HG02571 (cell line): ENCODE results near the gene TMEM273.

Source experiments
- ATAC-seq: cut with Tn5 transposase; IDR thresholded peaks from one replicate; pipeline ENCODE4 v1.9.1; 2021; ENCODE audit warnings: mild to moderate bottlenecking, moderate library complexity; ENCODE audit not compliant: unreplicated experiment

The TMEM273 gene

DNA sequence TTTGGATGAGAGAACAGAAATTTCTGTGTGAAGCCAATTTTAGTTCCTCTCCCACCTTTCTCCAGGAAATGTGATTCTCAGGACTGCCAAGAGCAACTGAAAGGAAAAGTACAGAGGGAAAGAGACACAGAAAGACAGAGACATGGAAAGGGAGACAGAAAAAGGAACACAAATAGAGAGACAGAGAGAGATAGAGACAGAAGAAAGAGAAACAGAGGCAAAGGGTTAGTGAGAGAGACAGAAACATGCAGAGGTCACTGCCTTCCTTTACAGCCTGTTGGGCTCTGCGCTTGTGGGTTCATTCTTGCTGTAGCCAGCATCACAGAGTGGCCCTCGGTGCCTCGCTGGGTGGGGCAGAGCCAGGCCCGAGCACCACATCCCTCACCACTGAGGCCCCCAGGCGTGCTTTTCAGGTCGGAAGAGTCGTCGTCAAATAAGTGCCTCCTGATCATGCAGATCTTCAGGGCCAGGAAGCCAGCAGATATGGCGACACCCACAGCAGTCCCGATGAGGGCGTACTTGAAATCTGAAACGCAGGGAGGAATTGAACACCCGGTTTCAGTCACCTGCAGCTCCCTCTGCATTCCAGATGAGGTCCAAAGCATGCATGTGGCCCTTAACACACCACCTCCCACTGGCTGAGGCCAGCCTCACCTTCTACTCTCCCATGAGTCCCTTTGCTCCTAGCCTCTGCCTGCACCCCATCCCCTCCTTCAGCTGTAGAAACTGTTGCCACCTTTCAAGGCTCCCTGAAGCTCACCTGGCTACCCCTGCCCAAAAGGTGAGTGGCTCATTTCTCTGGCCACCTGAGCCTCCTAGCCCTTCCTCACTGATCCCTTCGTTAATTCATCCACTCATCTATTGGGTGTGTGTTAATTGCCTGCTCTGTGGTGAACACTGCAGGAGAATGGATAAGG, 21.4 kb downstream of the TMEM273 start:
- no peak for ATAC-seq

DNA sequence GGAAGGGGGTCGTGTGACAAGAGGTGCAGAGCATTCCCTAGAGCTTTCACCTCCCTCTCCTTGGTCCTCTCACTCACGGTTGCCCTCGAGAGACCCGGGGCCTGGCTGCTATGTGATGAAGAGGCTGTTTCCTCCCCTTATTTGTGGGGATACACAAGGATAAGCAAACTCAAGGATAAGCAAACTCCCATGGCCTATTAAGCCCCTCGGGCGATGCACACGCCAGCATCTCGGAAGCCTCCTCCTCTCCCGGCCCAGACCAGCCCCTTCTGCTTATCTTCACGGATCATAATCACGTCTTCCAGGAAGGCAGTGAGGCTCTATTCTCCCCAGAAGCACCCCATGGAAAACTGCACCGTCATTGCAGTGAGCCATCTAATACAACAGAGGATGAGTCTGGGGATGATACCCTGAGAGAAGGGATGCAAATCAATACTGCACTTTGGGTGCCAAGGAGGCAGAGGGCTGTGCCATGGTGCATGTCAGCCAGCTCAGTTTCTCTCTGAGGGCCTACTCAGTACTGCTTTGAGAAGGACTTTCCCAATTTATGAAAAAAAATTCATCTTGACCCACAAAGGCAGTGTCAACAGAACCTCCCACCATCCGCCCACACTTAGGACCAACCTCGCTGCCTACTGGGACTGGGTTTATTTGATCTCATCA, 22.2 kb downstream of the TMEM273 start:
- ATAC-seq: no peak

DNA sequence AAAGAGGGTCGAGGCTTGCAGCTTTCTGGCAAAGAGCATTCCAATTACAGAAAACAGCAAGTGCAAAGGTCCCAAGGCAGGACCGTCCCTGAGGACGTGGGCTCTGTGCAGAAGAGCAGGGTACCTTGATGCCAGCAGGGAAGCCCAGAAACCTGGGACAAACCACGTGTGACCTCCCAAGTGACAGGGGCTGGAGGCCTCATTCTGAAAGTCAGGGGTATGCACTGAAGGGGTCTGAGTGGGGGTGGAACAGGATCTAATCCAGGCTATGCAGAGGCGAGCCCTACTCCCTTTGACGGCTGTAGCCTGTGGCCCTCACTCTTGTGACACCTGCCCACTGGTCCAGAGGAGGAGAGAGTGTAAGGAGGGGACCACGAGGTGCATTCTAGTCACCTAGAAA, 22.9 kb downstream of the TMEM273 start:
- no peak for ATAC-seq

DNA sequence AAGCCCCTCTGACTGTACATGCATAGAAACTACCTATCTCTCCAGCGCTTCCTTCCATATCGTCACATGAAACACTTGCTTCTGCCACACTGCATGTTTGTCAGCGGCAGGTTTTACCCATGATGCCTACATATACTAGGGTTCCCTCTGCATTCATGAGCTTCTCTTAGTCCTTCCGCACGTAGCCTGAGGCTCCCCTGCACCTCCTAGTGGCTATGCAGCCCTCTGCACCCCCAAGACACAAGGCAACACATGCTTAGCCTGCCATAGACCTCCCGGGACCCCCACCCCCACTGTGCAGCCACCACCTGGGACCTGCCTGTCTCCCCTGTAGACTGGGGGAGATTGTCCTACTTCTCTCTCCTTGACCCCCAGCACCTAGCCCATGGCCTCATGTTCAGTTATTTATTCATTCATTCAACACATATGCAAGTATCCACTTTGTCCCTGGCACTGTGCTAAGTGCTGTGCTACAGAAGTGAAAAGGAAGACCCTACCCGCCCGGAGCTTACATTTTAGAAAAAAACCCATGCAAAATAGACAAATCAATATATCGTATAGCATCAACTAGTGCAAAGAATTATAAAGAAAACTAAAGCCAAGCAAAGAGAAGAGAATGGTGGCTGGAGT, 23.5 kb downstream of the TMEM273 start:
- ATAC-seq: peak; percentile 60

DNA sequence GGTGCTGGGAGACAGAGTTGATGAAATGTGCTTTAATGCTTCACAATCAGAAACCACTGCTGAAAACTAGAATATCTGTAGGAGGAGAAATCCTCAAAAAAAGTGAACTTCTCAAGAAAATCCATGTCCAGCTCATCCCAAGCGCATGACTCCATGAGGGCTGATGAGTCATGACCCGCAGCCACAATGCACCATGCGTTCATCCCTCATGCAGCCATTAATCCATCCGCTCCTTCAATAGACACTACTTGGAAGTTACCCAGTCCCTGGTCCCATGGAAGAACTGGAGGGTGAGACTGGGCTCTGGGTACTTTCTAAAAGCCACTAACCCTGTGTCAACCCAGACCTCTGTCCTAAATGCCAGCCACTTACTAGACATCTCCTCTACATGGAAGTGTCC, 24.4 kb downstream of the TMEM273 start:
- no peak for ATAC-seq

DNA sequence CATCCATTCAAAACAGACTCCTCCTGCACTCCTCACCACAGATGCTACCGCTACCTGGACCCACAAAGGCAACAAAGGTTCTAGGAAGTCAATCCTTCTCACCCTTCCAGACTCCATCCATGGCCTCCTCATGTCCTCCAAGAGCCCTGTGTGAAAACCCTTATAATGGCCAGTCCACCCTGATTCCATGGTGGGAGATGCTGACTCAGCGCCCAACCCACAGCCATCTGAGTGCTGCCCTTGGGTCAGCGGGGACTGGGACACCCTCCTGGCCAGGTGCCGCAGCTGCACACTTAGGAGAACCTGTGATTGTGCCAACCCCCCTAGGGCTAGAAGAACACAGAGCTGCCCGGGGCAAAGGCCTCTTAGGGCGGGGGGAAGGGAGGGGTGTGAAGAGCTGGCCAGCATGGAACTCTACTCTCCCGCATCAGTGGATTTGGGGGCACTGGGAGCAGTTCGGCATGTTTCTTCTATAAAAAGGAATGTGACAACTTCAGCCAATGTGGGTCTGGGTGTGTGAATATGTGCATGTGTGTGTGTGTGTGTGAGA, 25.4 kb downstream of the TMEM273 start:
- ATAC-seq: no peak

DNA sequence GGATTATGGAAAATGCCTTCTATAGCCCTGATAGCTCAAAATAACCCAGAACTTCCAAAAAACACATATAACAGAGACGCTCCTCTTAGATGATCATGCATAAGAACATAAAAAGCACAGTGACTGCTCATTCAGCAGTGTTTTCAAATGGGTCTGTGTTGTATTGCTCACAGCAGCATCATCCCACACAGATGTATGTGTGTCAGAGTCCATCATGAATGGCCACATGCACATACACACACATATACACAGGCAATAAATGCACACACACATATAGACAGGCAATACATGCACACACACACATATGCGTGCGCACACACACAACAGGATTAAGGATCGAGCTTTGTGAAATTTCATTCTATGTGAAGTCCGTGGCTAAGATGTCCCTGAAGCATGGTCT, 26.1 kb downstream of the TMEM273 start:
- no peak for ATAC-seq

DNA sequence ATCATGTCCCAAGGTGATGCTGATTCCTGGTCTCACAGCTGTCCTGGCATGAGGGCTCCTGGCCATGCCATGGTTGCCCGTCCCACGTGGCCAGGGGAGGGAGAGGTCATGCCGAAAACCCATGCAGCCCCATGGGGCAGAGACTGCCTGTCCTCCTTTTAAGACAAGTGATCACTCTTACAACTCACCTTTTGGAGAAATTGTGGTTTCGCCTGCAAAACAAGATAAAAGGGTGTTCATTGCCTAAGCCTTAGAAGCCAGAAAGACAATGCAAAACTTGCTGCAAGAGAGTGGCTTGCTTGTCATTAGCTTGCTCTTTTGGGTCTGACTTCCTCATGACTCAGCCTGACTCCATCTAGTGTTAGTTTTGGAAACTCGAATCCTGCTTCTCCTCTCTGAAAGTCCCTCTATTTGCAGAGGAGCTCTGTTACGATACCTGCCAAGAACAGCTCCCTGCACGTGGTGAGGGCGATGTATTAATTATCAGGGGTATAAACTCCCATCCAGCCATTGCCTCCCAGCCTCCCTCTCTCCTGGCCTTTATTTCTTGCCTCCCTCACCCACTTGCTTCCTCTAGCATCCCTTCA, 26.7 kb downstream of the TMEM273 start:
- ATAC-seq: no peak

DNA sequence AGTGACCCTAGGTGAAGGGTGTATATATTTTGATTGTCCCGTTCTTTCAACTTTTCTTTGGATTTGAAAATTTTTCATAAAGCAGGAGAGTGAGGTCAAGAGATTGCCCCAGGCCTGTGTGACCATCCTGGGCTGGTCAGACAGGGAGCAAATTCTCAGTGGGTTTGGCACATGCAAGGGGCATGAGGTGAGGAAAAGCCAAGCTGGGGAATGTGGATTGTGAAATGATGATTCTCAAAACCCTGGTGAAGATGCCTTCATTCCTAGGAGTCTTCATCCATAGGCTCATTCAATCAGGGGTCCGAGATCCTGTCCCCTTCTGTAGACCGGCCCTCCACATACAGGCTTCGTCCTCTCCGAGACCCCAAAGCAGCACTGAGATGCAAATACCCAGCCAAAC, 27.4 kb downstream of the TMEM273 start:
- no peak for ATAC-seq

DNA sequence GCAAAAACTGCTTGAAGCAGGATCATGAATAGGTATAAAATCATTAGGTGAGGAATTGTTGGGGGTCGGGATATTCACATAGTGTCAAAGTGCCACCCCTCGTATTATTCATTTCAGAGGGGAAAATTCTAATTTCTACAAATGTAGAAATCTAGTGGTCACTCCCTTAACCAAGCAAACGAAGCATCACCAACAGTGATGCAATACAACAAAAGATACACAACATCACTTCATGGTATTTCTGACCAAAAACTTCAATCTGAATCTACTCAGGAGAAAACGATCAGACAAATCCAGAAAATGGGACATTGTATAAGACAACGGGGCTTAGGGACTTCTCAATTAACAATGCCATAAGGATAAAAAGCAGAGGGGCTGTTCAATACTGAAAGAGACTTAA, 28.1 kb downstream of the TMEM273 start:
- no peak for ATAC-seq

DNA sequence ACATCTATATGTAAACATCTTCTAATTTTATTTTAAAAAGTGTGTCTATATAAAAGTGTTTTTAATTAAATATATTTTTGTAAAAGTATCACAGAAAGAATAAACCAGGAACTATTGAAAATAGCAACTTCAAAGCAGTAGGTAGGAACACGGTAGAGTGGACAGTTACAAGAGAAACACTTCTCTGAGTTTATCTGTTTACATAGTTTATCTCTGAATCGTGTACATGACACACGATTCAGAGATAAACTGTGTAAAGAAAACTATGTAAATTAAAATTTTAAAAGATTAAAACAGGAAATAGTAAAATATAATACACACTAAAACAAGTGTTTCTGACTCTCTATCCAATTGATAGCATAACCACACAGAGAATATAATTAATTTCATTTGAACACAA, 29.3 kb downstream of the TMEM273 start:
- ATAC-seq: no peak

DNA sequence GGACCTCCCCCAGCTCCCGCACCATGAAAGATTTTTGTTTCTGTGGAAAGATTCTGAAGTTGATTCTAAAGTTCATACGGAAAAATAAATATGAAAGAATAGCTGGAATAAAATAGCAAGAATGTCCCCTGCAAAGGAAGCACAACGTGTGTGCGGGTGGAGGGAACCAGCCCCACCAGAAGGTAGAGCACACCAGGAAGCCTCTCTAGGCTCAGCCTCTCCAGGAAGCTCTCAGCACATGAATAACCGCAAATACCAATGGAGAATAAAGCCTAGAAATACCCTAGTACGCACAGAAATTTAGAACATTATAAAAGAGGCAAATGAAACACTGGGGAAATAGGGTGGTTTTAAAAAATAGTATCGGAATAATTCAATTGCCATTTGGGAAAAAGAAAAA, 29.8 kb downstream of the TMEM273 start:
- no peak for ATAC-seq

DNA sequence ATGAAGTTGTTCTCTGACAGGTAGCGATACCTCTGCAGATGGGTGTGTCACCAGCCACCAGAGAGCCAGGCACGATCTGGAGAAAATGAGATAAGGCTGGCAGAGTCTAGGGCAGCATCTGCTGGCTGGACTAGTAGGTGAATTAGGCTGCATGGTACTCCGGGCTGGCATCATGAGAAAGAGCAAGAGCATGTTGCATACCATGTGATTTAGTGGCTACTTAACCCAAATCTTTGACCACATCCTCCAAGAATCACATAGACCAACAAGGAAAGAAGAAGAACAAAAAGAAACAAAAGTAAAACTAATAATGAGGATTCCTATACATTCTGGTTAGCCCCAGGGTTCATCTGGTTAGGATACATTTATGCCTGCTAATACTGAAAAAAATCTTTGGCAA, 31.0 kb downstream of the TMEM273 start:
- ATAC-seq: no peak

DNA sequence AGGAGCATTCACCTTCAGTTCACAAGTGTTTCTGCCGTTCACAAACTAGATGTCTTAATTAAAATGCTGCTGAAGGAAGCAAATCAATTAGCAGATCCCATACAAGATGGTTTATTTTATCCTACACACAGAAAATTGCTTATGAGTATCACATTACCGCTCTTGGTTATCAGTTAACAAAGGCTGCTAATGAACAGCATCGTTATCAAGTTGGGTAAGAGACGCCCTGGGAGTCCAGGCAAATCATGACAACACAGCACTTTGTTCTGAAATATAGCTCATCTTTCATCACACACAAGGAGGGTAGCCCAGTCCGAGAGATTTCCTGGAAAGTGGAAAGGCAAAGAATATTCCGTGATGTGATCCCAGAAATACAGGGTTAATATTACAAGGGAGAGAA, 33.5 kb downstream of the TMEM273 start:
- ATAC-seq: no peak

DNA sequence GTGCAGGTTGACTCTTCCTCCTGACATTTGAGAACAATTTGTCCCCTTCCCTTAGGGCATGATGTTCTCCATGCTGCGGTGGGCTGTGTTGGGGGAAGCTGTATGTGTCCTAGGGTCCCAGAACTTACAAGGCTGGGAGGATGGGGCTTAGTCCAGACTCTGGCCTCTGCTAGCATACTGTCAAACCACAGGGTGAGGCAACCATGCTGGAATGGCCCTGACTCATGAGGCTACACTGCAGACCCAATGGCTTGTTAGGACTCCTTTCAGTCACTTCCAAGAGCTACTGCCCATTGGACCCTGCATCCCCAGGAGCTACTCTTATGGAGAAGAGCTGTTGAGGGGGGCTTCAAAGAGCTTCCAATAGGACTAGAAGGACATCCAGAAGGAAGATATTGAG, 34.2 kb downstream of the TMEM273 start:
- no peak for ATAC-seq

DNA sequence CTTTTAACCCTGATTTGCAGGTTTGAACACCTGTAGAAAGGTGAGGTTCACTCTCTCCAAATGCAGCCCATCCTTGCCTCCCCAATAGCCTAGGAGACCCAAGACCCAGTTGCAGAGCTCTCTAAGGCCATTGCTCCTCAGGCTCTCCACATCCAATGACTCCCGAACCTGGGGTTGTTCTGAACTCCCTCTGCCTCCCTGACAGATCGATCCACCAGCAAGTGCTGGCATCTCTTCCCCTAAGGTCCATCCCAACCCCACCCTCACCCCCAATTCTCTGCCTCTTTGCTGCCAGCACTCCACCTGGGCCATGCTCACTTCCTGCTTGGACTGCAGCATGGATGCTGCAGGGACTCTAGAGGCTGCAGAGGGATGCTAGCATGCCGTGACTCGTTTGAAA, 35.1 kb downstream of the TMEM273 start:
- ATAC-seq: no peak

DNA sequence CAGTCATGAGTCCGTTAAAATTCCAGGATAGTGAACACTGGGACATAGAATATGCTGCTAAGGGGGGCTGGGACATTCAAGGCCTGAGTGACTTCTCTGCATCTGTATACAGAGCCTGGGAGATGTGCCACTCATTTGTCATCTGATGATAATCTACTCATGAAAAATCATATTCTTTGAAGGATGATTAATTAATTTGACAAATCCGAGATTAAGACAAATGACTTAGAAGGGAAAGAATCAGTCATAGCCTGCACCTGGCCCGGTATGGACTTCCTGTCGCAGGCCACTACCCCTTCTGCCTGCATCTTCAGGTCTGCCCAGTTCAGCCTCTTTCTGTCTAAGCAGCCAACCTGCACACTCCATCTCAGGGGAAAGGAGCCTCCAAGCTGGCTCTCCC, 35.5 kb downstream of the TMEM273 start:
- ATAC-seq: no peak

DNA sequence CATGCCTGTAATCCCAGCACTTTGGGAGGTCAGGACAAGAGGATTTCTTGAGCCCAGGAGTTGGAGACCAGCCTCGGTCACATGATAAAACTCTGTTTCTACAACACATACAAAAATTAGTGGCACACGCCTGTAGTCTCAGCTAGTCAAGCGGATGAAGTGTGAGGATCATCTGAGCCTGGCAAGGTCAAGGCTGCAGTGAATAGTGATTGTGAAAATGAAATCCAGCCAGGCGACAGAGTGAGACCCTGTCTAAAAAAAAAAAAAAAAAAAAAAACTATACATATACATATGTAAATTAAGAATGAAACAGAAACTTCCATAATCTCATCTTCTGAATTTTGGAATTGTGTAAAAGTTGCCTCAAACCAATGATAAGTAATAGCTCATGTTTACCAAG, 36.2 kb downstream of the TMEM273 start:
- no peak for ATAC-seq

DNA sequence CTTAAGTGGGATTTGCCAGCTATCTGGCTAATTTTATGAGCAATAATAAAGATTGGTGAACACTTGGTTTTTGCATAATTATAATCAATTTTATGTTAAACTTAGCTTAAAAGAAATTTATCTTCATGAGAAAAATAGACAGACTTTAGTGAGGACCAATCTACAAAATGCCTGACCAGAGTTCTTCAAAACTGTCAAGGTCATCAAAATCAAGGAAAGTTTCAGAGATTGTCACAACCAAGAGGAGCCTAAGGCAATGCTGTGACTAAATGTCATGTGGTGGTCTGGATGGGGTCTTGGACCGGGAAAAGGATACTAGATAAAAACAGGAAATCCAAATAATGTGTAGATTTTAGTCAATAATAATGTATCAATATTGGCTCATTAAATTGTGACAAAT, 36.7 kb downstream of the TMEM273 start:
- ATAC-seq: no peak

DNA sequence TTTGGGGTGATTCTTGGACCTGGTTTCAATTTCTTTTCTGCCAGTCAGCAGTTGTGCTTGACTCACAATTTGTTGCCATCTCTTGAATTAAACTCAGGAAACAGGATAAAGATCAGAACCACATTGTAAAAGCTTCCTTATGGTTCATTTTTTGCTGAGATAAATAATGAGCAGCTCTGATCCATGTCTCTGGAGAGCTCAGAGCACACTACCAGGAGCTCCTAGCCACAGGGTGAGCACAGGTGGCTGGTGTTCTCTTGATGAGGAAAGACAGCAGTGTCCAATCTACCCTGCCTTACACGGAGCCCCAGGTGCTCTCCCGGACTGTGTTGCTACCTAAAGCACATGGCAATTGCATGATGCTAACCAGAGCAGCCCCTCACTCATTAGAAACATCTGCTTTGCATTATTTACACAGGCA, 37.2 kb downstream of the TMEM273 start:
- no peak for ATAC-seq

DNA sequence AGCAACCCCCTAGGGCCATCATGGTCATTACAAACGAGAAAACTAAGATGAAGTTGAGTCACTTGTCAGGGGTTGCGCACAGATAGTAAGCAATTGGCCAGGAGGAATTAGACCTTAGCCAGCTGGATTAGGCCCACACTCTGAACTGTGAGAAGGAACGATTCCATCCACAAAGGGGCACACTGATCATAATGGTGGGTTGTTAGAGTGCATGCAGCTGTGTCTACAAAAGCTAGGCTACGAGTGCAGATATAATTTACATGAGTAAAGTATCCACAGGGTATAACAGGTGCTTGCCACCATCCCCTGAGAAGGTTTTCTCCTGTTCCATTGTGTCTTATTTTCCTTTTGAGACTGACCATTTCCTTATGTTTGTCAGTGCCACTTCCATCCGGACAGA, 37.8 kb downstream of the TMEM273 start:
- no peak for ATAC-seq
